HG02840 (cell line): ENCODE results near the gene PDCD7.
"Not testable (repeated sequence)": the region's sequence is repeated elsewhere in the genome, so short reads cannot be mapped to it uniquely, and the experiment has no call there.

Source experiments
- ATAC-seq: cut with Tn5 transposase; IDR thresholded peaks from one replicate; pipeline ENCODE4 v1.9.1; 2021; ENCODE audit warnings: mild to moderate bottlenecking, moderate library complexity, moderate number of reproducible peaks; ENCODE audit not compliant: unreplicated experiment, low FRiP score

PDCD7 gene

GRCh38 chr15:65132878-65133547, 595 bp downstream of the PDCD7 start:
- peak; percentile 36 for ATAC-seq

- ATAC-seq: no peak
Observed at GRCh38 chr15:65130941-65131340, 2.7 kb downstream of the PDCD7 start.

GRCh38 chr15:65115542-65115941, 18.1 kb downstream of the PDCD7 start:
- no peak for ATAC-seq

- no peak for ATAC-seq
Observed at GRCh38 chr15:65115086-65115485, 18.5 kb downstream of the PDCD7 start, which contains the start of gene UBAP1L. TSS of gene UBAP1L (minus strand) at chr15:65115200. CDS start at chr15:65106215, 8,985 bp downstream.

GRCh38 chr15:65110676-65111292, 22.8 kb downstream of the PDCD7 start:
- no peak for ATAC-seq

GRCh38 chr15:65106011-65106590, 27.5 kb downstream of the PDCD7 start:
- no peak for ATAC-seq

GRCh38 chr15:65105038-65105437, 28.6 kb downstream of the PDCD7 start:
- ATAC-seq: no peak

- ATAC-seq: no peak
Observed at GRCh38 chr15:65102912-65103311, 30.7 kb downstream of the PDCD7 start.

- ATAC-seq: no peak
Observed at GRCh38 chr15:65101891-65102708, 31.5 kb downstream of the PDCD7 start.

- no peak for ATAC-seq
Observed at GRCh38 chr15:65101411-65101890, 32.2 kb downstream of the PDCD7 start.

- ATAC-seq: no peak
Observed at GRCh38 chr15:65100442-65100841, 33.2 kb downstream of the PDCD7 start.

- ATAC-seq: not testable (repeated sequence)
Observed at GRCh38 chr15:65099801-65100200, 33.8 kb downstream of the PDCD7 start.

GRCh38 chr15:65099336-65099735, 34.3 kb downstream of the PDCD7 start:
- no peak for ATAC-seq

- ATAC-seq: no peak
Observed at GRCh38 chr15:65097651-65098263, 35.9 kb downstream of the PDCD7 start.

GRCh38 chr15:65096481-65097385, 36.9 kb downstream of the PDCD7 start:
- ATAC-seq: no peak

- no peak for ATAC-seq
Observed at GRCh38 chr15:65095747-65096104, 37.9 kb downstream of the PDCD7 start.

- no peak for ATAC-seq
Observed at GRCh38 chr15:65095011-65095746, 38.4 kb downstream of the PDCD7 start.

- ATAC-seq: no peak
Observed at GRCh38 chr15:65094294-65094995, 39.2 kb downstream of the PDCD7 start.
